Suppressor macrophage treated with lipopolysaccharide for 4 hours (primary cell): ENCODE results near the gene ZNF235.
"Not testable (repeated sequence)": the region's sequence is repeated elsewhere in the genome, so short reads cannot be mapped to it uniquely, and the experiment has no call there.

Source experiments
- DNase-seq: peaks from one replicate; pipeline ENCODE4 v3.0.0-alpha.2; 2020

Gene ZNF235

DNA sequence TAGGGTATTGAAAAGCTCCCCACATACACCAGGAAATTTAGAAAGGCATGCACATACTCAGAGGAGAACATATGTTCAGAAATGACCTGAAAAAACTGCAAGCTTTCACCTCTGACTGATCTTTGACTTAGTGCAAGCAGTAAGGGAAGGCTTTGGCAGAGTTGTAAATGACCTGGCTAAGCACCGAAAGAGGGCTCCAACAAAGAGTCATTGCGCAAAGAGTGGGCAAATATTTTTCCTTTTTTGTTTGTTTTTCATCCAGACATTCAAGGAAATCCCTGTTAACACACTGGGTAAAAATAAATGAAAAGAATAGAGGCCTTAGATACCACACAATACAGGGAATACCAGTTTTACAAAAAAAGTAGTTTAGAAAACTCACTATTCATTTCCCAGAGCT, 50.3 kb downstream of the ZNF235 start:
- no peak for DNase-seq

- not testable (repeated sequence) for DNase-seq
Measured at GRCh38 chr19:44253392-44253791, 51.4 kb downstream of the ZNF235 start.

DNA sequence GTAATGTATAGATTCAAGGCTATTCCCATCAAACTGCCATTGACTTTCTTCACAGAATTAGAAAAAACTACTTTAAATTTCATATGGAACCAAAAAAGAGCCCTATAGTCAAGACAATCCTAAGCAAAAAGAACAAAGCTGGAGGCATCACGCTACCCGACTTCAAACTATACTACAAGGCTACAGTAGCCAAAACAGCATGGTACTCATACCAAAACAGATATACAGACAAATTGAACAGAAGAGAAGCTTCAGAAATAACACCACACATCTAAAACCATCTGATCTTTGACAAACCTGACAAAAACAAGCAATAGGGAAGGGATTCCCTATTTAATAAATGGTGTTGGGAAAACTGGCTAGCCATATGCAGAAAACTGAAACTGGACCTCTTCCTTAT, 52.5 kb downstream of the ZNF235 start:
- DNase-seq, result not testable (repeated sequence)

GRCh38 chr19:44236384-44236783, 68.4 kb downstream of the ZNF235 start:
- no peak for DNase-seq
